Forelimb muscle (tissue), 1 donor: ENCODE data around the gene ASPRV1. TPM values are rescaled to one million over a fixed set of nuclear protein-coding genes. Genes with fewer than 3 reads are reported as not detected.
A peak's percentile ranks its signal among the peaks of the same experiment; 100 is the strongest.

ENCODE experiments used
- DNase-seq: peaks from one replicate; pipeline ENCODE4 v3.0.0-alpha.2; 2013; ENCODE audit warnings: low read depth
- polyA plus RNA-seq: library from polyadenylated mRNA; unstranded; fragments of 120-200 nt; gene quantifications from one replicate; pipeline ENCODE4 v1.2.1, GENCODE V29; 2013; ENCODE audit not compliant: insufficient read length

Gene ASPRV1
- polyA plus RNA-seq, 1 donor, result 2.9 TPM

DNA sequence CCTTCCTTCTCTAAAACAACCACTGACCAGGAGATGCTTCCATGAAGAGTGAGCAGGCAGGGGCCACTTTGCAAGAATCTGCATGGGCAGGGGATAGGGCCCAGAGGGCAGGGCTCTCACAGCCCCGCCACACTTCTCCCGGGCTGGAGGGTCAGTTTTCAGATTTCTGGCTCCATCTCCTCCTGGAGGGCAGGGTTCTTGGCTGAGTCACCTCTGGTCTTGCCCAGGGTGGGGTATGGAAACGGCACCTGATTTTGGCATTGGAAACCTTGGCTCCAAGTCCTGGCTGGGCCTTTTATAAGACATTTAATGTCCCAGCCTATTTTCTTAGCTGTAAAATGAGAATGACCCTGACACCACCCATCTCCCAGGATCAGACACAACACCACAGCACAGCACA, 27.6 kb upstream of the ASPRV1 start:
- no peak for DNase-seq

DNA sequence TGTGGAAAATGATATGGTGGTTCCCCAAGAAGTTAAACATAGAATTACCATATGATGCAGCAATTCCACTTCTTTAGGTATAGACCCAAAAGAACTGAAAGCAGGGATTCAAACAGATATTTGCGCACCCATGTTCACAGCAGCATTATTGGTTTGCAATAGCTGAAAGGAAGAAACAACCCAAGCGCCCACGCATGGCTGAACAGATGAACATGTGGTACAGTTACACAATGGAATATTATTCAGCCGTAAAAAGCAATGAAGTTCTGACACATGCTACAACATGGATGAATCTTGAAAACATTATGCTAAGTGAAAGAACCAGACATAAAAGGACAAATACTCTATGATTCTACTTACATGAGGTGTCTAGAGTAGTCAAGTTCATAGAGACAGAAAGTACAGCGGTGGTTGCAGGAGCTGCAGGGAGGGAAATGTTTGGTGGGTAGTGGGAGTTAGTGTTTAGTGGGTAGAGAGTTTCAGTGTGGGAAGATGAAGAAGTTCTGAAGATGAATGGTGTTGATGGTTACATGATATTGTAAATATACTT, 26.7 kb upstream of the ASPRV1 start:
- no peak for DNase-seq

DNA sequence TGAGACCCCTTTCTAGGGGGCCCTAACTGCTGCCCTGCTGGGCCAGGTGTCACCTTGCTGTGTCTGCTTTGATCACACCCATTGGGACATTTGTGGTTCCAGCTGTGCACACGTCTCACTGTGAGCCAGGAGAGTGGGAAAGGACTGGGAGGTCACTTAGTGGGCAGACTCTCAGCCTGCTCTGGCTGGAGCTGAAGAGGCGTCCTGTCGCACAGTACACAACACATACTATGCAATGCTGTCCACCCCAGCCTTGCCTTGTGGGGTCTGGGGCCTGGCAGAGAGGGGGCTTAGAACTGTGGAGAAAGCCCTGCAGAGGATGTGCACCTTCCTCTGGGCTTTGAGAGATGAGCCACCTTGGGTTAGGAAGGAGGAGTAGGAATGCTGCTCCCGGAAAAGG, 25.3 kb upstream of the ASPRV1 start:
- DNase-seq, result no peak

DNA sequence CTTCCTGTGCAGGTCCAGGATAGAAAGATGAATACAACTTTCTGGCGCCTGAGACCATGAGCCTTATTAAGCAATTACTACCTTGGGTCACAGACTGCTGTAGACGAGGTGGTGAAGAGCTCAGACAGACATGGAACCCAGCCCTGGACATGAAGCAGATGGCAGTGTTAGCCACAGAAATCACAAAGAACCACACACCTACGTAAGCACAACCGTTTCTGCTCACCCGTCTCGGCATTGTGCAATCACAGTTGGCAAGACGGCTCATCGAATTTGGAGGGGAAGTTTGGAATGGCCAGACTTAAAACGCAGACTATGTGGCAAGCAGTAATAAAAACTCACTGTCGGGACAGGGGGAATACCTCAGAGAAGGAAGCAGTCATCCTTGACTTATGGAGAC, 24.3 kb upstream of the ASPRV1 start:
- DNase-seq, result no peak

DNA sequence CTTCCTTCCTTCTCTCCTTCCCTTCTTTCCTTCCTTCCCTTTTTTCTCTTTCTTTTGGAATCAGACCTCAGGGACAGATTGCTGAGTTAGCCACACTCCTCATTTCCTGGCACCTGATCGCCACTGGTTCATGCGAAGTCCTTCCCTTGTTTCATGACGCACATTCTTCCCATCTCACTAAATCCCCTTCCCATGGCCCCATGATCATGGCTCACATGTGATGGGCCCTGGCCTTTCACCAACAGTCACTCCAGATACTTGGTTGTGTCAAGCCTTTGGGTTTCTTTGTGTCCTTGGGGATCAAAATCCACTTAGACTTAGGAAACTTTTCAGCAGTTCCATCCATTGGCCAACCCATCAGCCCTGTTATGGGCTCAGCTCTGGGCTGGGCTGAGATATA, 23.8 kb upstream of the ASPRV1 start:
- no peak for DNase-seq

DNA sequence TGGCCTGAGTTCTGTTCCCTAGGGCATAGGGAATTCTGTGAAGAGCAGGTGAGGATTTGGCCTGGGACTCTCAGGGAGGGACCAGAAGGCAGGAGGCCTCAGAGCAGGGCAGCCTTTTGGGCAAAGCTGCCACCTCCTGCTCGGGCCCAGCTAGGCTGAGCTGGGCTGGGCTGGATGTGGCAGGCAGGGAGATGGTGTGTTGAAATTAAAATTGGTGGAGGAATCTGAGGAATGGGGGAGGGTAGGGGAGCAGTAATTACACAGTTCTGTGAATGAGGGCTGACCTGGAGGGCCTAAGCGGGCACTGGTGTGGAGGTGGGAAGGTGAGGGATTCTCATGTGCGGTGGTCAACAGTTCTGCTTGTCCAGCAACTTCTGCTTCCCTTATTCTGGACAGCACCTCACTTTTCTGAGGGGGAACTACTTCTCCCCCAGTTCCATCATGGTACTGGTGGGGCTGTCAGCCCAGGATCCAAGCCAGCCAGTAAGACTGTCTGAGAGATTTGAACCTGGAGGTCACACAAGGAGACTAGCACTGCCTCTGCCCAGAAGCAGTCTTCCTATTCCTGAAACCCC, 22.0 kb upstream of the ASPRV1 start:
- no peak for DNase-seq

DNA sequence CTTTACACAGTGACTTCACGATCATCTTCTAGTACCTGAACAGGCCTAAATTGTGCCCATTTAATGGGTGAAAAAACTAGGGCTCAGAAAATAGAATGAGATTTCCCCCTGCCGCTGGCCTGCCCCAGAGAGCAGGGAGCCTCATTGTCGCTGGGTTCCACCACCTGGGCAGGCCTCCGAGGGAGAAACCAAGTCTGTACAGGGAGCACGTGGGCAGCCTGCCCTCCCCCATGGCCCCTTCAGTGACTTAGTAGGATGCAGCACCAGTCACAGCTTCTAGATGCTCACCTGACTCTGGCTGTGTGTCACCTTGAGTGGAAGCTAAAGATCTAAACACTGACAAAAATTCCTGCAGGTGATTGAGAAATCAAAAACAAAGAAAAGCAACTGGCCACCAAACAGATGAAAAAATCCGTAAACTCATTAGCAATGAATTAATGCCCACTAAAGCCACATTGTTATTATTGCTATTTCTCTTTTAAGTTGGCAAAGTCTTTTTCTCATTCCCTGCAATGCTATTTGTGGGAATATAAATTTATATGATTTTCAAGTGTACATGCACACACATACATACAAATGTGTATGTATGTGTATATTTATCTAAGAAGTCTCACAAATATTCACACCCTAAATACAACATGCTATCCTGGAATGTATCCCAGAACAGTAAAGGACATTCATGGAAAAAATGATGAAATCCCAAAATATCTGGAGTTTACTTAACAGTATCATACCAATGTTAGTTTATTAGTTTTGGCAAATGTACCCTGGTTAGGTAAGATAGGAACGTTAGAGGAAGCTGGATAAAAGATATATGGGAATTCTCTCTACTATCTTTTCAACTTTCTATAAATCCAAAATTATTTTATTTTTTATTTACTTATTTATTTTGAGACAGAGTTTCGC, 18.7 kb upstream of the ASPRV1 start:
- DNase-seq, result peak; percentile 14

DNA sequence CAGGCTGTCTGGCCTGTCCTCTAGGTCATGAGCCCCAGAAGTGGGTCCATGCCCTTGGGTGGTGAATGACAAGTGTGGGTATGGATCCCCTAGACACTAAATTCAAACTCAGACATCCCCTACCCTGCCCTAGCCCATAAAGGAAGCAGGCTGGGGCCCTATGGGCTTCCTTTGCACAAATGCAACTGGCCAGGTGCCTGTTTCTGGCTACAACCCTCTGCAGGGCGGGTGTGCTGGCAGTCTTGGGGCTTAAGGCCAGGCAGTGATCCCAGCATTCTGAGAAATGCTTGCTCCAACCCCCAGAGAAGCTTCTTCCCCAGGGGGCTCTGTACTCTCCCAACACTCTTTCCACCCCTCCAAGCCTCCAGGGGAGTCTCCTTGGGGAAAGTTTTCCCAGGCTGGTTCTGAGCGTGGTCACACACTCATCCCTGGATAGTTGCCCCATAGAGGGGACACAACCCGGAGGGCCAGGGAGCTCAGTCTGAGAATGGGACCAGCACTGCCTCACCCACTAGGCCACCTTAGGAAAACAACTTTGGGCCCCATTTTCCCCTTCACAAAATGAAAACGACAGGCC, 16.6 kb upstream of the ASPRV1 start:
- DNase-seq, result no peak

DNA sequence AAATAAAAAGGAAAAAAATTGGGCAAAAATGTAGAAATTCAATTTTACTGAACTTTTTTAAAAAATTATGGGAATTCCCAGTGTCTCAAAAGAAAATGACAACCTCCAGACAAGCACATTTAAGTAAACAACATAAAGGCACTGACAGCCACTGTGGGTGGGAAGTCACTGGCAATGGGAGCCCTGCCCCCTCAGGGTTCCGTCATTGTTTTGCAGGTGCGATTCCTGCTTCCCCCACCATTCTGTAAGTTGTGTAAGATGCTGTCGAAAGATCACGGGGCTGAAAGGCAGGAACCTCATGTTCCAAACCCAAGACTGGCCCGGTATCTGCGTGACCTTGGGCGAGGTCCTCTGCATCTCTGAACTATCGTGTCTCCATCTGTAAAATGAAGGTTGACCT, 15.8 kb upstream of the ASPRV1 start:
- no peak for DNase-seq

DNA sequence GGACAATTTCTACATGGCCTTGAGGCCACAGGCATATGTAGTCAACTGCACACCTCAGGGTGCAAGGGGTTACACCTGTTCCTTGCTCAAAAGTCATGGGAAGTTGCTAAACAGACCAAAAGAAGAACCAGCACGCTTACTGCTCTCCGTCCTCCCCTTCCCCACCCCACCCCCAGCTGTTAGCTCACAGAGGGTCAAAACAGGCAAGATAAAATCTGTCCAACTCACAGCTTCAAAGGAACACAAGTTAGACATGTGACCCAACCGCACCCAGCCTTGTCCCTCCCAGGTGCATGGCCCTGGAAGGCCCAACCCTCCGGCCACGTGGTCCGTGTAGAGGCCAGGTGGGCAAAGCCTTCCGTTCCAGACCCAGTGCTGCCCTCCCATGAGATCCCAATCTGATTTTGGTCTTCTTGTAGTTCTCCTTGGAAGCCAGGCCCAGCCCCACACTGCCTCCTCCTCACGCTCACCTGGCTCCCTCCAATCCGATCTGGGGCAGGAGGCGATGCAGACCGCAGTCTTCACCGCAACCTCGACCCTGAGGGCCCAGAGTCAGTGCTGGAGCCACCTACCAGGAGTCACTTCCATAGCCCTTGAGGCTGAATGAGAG, 14.5 kb upstream of the ASPRV1 start:
- no peak for DNase-seq

DNA sequence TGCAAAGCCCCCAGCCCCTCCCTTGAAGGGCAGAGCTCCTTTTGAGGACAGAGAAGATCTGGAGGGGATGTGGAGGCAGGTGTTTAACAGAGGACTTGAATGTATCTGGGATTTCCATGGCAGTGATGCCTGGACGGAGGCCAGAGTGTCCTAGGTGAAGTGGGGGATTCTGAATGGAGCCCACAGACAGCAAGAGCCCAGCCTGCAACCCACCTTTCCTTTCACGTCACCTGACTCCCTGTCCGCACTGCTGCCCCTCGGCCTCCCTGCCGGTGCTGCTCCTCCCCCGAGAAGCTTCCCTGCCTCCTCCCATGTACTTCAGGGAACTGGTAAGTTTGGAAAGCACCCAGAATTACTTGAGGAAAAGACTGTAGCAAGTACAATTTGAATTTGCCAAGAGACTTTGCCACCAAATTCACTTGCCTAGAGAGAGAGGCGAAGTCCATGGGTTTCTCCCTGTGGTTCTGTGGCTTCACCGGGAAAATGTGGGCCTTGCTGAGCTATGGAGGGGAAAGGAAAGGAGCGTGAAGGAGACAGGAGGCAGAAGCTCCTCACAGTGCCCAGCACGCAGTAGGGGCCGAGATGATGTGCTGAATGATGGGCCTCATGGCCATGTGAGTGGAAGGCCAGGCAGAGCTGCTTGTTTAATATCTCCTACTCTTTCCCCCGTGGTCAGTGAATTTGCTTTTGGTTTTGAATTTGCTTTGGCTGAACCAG, 13.9 kb upstream of the ASPRV1 start:
- DNase-seq, result no peak

DNA sequence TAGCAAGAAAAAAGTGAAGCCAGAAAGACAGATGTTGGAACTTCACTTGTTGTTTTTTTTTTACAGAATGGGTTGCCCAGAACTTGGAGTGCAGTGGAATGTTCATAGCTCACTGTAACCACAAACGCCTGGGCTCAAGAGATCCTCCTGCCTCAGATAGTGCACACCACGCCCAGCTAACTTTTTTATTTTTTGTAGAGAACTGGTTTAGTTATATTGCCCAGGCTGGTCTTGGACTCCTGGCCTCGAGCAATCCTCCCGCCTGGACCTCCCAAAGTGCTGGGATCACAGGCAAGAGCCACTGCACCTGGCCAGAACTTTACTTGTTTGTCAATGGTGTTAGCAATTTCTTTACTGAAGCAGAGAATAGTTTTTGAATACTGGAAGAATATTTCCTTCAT, 11.9 kb upstream of the ASPRV1 start:
- DNase-seq, result no peak

DNA sequence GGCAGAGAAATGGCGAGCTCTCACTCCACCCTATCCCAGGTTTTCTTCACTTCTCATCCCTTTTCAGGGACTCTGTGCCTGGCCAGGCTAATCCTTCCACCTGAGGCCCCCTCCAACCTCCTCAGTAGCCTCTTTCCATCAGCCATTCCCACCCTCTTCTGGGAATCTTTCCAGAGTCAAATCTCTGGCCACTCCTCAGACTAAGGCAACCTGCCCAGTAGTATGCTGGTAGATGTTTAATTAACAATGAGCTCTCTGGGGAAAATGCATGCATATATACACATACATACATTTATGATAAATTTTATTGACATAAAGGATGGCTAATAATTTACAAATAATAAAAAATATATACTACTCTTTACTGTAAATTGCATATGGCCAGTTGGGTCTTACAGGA, 11.4 kb upstream of the ASPRV1 start:
- no peak for DNase-seq

DNA sequence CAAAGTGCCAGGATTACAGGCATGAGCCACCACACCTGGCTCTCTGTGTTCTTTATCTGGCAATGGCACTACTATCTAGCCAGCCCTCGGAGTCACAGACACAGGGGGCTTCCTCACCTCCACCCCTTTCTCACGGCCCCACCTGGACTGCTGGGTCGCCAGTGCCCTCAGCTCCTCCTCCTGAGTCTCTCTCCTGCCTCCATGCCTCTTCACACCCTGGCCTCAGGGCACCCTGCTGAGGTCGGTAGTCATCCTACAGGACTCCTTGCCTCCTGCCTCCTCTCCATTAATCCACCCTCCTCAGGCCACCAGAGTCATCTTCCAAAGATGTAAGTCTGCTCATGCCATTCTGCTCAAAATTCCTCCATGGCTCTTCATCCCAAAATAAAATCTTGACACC, 8.6 kb upstream of the ASPRV1 start:
- no peak for DNase-seq

DNA sequence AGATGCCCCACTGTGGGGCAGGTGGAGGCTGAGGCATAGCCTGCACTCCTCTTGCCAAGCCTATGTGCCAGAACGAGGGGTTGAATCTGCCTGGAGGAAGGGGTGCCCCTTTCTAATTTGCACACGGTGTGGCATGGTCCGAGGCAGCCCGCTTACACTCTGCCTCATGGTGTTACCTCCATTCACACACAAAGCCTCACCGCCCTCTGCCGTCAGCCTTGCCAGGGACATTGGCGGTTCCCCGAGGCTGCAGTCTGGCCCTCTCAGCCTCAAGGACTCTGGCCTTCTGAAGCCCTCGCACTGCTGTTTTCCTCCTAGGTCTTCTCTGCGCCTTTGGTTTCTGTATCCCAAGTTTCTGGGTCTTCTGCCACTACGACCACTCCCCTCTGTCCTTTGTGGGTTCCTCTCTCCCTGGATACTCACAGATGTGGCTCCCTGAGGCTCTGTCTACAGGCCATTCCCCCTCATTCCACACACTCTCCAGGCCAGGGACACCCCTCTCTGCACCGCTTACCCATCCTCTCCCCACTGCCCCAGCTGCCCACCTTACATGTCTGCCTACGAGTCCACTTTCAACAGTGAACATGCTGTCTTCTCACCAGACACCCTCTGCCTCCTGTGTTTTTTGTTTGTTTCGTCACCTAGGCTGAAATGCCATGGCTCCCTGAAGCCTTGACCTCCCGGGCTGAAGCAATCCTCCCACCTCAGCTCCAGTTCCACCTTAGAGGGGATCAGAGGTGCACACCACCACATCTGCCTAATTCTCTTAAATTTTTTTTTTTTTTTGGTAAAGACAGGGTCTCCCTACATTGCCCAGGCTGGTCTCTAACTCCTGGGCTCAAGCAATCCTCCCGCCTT, 7.9 kb upstream of the ASPRV1 start:
- no peak for DNase-seq

DNA sequence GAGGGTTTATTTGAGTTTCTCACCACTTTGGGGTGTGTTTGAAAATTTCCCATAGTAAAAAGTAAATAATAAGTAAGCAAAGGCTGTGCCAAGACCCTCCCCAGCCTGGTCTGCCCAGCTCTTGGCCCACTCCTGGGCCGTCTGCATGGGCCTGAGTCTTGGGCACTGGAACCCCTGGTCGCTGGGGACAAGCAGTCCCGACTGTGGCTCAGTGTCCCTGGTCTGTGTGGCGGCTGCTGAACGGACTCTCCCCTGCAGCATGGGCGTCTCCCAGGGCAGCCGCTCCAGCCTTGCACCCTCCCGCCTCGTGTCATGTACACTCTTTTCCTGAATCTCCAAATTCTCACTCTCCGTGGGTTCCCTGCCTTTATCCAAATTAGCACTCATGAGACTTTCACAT, 7.2 kb upstream of the ASPRV1 start:
- DNase-seq, result no peak

DNA sequence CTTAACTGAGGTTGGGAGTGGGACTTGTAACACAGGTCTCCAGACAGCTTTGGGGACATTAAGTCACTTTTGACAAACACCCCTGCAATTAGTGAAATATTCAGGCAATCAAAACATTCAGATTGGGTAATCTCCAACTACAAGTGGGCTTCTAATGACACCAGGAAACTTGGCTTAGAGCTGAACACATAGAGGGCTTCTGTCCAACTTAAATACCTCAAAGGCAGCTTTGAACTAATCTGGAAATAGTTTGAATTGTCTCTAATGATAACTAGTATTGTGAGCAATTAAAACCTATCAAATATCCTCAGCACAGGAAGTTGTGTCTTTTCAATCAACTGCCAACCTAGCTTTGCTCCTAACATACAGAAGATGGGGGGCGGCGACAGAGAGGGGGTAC, 5.1 kb upstream of the ASPRV1 start:
- DNase-seq, result no peak

DNA sequence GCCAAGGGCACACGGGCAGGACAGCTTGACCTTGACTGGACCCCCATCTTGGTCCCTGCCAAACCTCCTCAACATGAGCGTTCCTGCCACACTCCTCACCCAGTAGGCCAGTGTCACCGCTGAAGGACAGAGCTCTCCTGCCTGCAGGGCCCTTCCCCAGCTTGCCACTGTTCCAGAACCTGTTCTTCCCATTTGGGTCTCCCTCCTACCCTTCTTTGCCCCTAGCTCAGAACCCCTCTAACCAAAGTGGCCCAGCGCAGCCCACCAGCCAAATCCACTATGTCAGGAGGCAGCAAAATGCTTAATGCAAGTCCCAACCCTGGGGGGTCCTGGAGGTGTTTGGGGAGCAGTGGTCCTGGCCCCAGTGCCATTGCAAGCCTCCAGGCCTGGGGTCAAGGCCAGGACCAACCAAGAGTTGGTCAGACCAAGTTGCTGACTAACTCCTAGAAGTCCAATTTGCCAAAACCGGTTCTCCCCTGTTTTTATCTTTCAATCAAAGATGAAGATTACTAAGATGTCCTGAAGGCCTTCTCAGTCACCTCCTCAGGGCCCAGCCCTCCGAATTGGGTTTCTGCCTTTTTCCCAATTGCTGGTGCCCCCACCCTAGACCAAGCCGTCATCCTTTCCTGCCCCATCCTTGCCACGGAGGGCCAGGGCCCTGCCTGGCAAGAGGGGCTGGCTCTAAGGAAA, 4.5 kb upstream of the ASPRV1 start:
- no peak for DNase-seq

DNA sequence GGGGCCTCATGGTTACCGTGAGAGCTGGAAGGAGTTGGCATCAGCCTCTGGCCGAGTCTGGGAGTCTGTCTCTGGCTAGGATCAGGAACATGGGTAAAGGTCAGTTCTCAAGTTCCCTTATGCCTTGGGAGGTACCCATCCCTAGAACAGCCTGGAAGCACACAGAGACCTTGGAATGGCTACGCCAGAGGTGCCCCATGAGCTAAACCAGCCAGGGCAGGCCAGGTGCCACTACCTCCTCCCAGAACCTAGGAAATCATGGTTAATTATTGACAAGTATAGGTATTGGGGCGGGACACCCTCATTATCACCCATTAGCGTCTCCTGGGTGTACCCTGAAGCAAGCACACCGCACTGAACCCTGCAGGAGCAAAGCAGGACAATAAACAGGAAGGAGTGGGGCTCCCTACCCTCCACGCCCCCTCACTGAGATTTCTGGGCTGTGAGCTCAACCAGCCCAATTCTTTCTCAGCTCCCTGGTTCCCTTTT, 3.0 kb upstream of the ASPRV1 start:
- DNase-seq, result no peak
